ENCODE measurements around the gene TGFBR2.

DNA sequence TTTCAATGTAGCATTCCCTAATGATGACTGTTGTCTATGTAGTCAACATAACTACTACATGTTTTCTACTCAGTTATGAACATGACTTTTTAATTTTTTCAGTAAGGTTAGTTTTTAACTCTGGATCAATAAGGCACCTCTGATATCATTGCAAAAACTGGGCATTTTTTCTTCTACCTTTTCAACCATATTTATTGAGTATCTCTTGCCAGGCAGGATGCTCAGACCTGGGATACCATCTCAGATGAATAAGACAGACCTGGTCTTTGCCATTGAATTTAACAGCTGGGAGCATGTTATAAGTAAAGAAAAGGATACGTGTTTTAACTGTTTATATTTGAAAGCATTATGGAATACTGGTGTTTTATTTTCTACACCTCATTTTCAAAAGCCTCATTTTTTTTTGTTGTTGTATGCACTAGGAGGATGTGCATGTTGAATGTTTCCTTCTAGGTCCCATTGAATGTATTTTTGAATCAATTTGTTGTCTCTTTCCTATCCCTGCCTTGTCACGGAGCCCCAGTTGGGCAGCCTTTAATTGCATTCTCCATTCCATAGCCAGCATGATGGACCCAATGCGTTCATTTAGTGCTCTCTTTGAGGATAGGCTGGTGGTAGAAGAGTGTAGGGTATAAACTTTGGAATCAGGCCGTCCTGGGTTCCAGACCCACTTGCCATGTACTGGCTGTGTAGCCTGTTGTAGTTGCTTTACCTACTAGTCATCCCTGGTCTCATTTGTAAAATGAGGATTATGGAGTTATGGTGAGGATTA lies 3.7 kb downstream of the TGFBR2 start:
- TF ChIP-seq, protein P1, sequence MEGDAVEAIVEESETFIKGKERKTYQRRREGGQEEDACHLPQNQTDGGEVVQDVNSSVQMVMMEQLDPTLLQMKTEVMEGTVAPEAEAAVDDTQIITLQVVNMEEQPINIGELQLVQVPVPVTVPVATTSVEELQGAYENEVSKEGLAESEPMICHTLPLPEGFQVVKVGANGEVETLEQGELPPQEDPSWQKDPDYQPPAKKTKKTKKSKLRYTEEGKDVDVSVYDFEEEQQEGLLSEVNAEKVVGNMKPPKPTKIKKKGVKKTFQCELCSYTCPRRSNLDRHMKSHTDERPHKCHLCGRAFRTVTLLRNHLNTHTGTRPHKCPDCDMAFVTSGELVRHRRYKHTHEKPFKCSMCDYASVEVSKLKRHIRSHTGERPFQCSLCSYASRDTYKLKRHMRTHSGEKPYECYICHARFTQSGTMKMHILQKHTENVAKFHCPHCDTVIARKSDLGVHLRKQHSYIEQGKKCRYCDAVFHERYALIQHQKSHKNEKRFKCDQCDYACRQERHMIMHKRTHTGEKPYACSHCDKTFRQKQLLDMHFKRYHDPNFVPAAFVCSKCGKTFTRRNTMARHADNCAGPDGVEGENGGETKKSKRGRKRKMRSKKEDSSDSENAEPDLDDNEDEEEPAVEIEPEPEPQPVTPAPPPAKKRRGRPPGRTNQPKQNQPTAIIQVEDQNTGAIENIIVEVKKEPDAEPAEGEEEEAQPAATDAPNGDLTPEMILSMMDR (IDR thresholded peaks at IDR 0.05), result no peak
- no peak for TF ChIP-seq POLR2A (IDR thresholded peaks at IDR 0.05)

Data from uterus (tissue), 2 donors.